Activated naive CD4-positive, alpha-beta T cell treated with anti-CD3 and anti-CD28 coated beads, Interleukin-2, amount 50 U/mL, for 24 hours (primary cell): ENCODE data around the gene NCKAP5.

Source experiments
- H3K27ac Mint-ChIP-seq: one replicate; pipeline ENCODE4 v1.8.0; 2021; ENCODE audit warnings: mild to moderate bottlenecking, mixed read lengths
- H3K27me3 Mint-ChIP-seq: one replicate; pipeline ENCODE4 v1.8.0; 2021; ENCODE audit warnings: mixed read lengths
- H3K36me3 Mint-ChIP-seq: one replicate; pipeline ENCODE4 v1.8.0; 2021; ENCODE audit warnings: mixed read lengths
- H3K4me1 Mint-ChIP-seq: one replicate; pipeline ENCODE4 v1.8.0; 2021; ENCODE audit warnings: mixed read lengths
- H3K4me3 Mint-ChIP-seq: one replicate; pipeline ENCODE4 v1.8.0; 2021; ENCODE audit warnings: mild to moderate bottlenecking, mixed read lengths
- H3K9me3 Mint-ChIP-seq: one replicate; pipeline ENCODE4 v1.8.0; 2021; ENCODE audit warnings: mixed read lengths

Gene NCKAP5

DNA sequence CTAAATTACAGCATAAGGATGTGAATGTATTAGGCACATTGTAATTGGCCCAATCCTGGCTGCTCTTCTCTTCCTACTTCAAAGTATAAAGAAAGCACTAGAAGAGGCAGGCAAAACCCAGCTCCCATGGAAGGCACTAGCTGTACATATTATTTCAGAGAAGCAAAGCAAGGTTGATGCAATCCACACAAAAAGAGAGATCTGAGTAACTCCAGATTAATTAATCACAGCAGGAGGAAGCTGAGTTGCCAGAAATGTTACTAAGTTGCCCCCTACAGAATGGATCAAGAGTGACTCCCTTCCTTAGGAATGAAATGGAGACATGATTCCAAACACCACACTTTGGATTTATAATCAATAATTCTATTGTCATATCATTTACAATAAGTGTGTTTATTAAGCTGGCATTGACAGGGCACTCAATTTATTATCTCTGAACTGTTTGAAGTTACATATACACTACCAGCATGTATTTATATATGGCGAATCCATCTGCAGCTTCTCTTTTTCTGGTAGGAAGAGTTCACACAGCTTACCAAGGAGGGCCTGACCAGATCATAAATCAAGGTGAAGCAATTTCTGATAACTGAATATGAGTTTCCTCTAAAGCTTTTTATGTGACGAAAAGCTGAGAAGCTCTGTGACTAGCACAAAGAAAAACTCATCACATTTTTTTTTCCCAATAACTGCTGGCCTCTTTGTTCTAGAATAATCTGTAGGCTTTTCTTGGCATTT, 505.2 kb downstream of the NCKAP5 start:
- no peak overlapping the region for H3K27ac Mint-ChIP-seq
- H3K36me3 Mint-ChIP-seq: no peaks in the 10 kb centered on the region
- no peaks in the 10 kb centered on the region for H3K27me3 Mint-ChIP-seq
- H3K9me3 Mint-ChIP-seq: no peaks in the 10 kb centered on the region
- H3K4me3 Mint-ChIP-seq: no peak overlapping the region
- H3K4me1 Mint-ChIP-seq: no peaks in the 10 kb centered on the region

DNA sequence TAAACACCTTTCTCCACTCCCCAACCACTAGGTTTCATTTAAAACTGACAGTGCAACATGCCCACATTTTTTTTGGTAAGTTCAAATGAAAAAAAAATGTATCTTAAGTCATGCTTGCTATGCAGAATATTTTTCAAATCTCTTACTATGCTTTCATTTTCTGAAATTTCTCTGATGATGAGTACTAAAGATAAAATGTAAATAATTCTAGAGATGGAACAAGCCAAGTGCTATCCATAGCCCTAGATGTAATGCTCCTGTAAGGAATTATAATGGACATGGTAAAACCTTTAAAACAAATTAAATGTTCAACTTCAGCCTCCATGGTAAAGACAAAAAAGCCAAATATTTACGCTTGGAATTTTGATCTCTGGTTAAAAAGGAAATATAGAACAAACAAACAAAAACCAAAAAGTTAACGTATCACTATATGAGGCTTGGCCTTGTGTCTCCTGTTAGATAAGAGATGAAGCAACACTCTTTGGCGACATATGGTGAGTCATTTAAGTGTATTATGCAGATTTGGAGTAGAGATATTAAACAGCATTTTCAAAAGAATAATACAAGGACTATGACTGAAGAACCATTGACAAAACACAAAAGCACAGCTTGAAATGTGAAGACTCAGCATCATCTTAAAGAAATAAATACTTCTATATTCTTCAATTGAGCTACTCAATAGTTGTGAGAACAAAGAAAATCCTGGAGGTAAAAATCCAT, 506.2 kb downstream of the NCKAP5 start:
- Mint-ChIP-seq H3K36me3 (no peaks in the 10 kb centered on the region), H3K4me3 (no peak overlapping the region), H3K9me3 (no peaks in the 10 kb centered on the region), H3K27me3 (no peaks in the 10 kb centered on the region), H3K4me1 (no peaks in the 10 kb centered on the region), H3K27ac (no peak overlapping the region)

DNA sequence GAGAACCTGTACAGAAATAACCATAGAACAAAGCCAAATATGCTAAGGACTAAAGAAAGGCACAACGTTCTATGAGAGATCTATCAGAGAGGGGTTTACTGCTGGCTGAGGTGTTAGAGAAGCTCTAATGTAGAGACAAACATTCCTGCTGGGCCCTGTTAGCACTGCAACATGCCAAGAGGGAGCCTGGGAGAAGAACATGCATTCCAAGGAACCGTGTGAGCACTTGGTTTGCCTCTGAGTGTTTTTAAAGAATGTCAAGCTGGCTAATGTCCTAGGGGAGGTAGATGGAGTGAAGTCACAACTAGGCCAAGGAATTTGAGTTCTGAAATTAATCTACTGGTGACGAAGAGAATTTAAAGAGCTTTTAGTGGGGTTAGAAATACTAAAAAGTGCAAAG, 514.0 kb downstream of the NCKAP5 start:
- no peaks in the 10 kb centered on the region for H3K27me3 Mint-ChIP-seq
- no peaks in the 10 kb centered on the region for H3K36me3 Mint-ChIP-seq
- H3K9me3 Mint-ChIP-seq: peaks cover 4% of the 10 kb centered on the region
- H3K4me1 Mint-ChIP-seq: no peaks in the 10 kb centered on the region
- H3K27ac Mint-ChIP-seq: no peak overlapping the region
- no peak overlapping the region for H3K4me3 Mint-ChIP-seq

DNA sequence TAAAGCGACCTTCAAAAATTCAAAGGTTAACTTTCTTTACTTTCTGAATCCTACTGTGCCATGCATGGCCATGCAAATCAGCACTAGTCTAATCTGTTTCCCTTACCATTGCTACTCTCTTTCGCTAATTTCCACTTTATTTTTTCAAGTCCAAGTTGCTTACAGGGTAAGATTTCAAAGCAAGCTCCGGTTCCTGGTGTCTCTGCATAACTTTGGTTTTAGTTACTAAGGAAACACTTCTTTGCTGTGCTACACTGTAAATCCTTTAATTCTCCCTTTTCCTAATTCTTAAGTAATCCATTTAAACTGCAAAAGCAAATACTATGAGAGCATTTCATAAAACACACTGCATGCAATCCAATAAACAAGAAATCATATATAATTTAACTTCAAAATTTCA, 514.7 kb downstream of the NCKAP5 start:
- Mint-ChIP-seq H3K27me3 (no peaks in the 10 kb centered on the region), H3K36me3 (no peaks in the 10 kb centered on the region), H3K27ac (no peak overlapping the region), H3K4me3 (no peak overlapping the region), H3K9me3 (peaks cover 4% of the 10 kb centered on the region), H3K4me1 (no peaks in the 10 kb centered on the region)

DNA sequence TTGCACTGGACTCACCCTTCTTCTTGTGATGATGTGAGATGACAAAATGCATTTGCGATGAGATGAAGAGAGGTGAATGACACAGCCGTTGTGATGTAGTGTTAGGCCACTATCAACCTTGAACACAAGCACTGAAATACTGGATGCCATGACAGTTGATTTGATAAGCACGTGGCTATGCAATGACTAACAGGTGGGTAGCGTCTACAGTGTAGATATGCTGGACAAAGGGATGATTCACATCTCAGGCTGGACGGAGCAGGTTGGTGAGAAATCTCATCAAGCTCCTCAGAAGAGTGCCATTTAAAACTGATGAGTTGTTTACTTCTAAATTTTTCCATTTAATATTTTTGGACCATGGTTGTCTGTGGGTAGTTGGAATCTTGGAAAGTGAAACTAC, 522.5 kb downstream of the NCKAP5 start:
- Mint-ChIP-seq H3K27me3 (no peaks in the 10 kb centered on the region), H3K36me3 (no peaks in the 10 kb centered on the region), H3K27ac (no peak overlapping the region), H3K4me3 (no peak overlapping the region), H3K4me1 (no peaks in the 10 kb centered on the region), H3K9me3 (peaks cover 8% of the 10 kb centered on the region)

DNA sequence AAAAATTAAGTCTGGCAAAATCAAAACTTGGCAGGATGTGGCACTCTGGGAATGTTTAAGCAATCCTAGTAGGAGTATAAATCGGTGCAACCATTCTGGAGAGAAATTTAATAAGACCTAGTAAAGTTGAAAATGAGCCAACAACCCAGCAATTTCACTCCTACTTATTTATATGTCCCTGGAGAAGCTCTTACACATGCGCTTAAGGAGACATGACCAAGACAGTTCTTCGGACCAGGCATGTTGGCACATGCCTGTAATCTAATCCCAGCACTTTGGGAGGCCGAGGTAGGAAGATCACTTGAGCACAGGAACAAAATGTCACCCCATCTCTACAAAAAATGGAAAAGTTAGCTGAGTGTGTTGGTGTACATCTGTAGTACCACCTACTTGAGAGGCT, 523.7 kb downstream of the NCKAP5 start:
- no peaks in the 10 kb centered on the region for H3K27me3 Mint-ChIP-seq
- H3K4me3 Mint-ChIP-seq: no peak overlapping the region
- H3K4me1 Mint-ChIP-seq: no peaks in the 10 kb centered on the region
- no peak overlapping the region for H3K27ac Mint-ChIP-seq
- peaks cover 8% of the 10 kb centered on the region for H3K9me3 Mint-ChIP-seq
- no peaks in the 10 kb centered on the region for H3K36me3 Mint-ChIP-seq

DNA sequence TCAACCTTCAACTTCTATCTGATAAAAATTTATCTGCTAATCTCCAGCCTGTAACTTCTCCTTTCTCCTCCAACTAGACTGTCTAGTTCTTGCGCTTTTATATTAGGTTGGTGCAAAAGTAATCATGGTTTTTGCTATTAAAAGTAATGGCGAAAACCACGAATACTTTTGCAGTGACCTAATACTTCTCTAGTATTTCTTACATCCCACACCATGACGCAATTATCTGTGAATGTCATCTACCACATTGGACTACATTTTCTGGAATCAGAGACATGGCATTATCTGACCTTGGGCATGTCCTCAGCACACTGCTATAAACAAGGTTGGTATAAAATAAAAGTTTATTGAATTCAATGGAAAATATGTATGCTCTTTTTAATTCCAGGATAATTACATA, 528.1 kb downstream of the NCKAP5 start:
- no peak overlapping the region for H3K27ac Mint-ChIP-seq

DNA sequence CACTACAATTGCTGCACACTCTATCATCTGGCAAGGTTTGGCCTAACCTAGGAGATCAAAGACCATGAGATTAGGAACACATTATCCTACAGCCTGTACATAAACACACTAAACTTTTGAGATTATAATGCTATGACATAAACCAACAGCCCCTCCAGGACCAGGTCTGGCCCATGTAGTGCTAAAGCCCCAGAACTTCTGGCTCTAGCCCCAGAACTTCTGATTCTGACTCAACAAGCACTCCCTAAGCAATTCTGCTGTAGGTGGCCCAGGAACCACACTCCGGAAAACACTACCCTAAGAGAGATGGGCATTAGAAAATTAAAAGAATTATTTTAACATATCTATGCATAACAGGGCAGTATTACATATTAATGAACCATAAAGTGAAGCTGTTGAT, 528.7 kb downstream of the NCKAP5 start:
- peaks cover 18% of the 10 kb centered on the region for H3K9me3 Mint-ChIP-seq
- H3K36me3 Mint-ChIP-seq: no peaks in the 10 kb centered on the region
- no peak overlapping the region for H3K27ac Mint-ChIP-seq
- no peaks in the 10 kb centered on the region for H3K27me3 Mint-ChIP-seq
- no peak overlapping the region for H3K4me3 Mint-ChIP-seq
- H3K4me1 Mint-ChIP-seq: no peaks in the 10 kb centered on the region

More for the DNA sequence above, 528.1 kb downstream of the NCKAP5 start:
- Mint-ChIP-seq H3K27me3 (no peaks in the 10 kb centered on the region), H3K4me1 (no peaks in the 10 kb centered on the region), H3K36me3 (no peaks in the 10 kb centered on the region), H3K4me3 (no peak overlapping the region), H3K9me3 (peaks cover 18% of the 10 kb centered on the region)

DNA sequence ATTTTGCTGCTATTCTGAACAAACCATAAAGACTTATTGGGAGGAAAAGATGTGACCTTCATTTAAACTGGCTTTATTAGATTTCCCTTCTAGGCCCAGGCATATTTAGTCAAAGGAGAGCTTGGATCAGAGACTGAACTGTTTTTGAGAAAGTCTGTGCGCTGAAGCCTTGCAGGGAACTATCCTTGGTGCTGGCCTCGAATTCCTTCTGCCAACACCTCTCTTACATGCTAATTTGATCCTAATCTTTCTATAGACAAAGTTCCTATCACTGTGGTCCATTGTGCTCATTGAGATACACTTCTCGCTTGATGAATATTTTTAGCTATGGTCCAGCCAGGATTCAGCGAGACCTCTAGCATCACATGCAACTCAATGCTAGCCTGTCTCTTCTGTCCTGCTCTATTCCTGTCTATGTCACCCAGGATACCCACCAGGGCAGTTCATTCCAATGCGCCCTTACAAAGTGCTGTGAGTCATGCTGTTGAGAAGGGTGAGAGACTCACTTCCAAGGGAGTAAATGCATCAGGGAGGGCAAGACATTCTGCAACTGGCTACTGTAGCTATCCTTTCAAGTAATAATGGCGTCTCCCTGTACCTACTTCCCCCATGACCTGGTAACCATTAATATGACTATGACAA, 541.6 kb downstream of the NCKAP5 start:
- Mint-ChIP-seq H3K27ac (no peak overlapping the region), H3K9me3 (peaks cover 10% of the 10 kb centered on the region), H3K36me3 (no peaks in the 10 kb centered on the region), H3K27me3 (no peaks in the 10 kb centered on the region), H3K4me3 (no peak overlapping the region), H3K4me1 (no peaks in the 10 kb centered on the region)

DNA sequence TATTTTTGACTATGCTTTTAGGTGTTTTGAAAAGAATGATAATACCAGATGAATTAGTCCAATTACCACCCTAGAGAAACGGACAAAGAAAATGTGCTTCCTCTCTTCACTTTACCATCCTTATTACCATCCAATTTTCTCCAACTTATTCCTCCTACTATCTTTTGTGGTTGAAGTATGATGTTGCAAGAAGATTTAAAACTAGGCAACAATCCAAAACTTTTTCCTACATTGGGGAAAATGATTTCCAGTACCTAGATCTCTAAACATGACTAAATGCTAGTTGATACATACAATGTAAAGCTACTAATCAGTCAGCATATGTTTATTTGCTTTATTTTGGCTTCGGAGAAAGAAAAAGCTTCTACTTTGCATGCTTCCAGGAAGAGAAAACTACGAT, 543.3 kb downstream of the NCKAP5 start:
- no peaks in the 10 kb centered on the region for H3K4me1 Mint-ChIP-seq
- H3K36me3 Mint-ChIP-seq: no peaks in the 10 kb centered on the region
- no peak overlapping the region for H3K4me3 Mint-ChIP-seq
- H3K27ac Mint-ChIP-seq: no peak overlapping the region
- H3K27me3 Mint-ChIP-seq: no peaks in the 10 kb centered on the region
- peaks cover 10% of the 10 kb centered on the region for H3K9me3 Mint-ChIP-seq

DNA sequence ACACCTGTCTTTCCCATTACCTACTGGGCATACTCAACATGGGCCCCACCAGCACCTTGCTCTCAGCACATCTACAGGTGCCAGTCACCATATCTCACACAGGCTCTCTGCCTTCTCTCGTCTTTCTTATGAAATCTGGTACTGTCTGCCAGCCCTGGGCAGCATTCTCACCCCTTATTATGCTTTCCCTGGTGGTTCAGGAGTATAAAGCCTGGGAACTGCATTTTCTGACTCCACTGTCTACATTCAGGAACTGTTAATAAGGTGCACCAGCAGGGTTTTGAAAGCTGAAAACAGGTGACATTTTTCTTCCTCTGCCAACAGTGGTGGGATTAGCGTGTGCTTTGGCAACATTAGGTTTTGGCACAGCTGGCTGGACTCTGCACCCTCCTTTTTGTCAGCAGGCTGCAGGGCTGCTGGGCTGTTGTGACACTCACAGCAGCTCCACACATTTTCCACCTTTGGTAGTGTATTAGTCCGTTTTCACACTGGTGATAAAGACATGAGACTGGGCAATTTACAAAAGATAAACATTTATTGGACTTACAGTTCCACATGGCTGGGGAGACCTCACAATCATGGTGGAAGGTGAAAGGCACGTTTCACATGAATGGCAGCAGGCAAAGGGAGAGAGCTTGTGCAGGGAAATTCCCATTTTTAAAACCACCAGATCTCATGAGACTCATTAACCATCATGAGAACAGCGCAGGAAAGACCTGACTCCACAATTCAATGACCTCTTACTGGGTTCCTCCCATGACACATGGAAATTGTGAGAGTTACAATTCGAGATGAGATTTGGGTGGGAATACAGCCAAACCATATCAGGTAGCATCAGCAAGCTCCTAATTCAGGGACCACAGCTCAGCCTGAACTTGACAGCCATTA, 555.2 kb downstream of the NCKAP5 start:
- Mint-ChIP-seq H3K9me3 (peaks cover 12% of the 10 kb centered on the region), H3K4me3 (no peak overlapping the region), H3K27ac (no peak overlapping the region), H3K36me3 (no peaks in the 10 kb centered on the region), H3K27me3 (no peaks in the 10 kb centered on the region), H3K4me1 (no peaks in the 10 kb centered on the region)

DNA sequence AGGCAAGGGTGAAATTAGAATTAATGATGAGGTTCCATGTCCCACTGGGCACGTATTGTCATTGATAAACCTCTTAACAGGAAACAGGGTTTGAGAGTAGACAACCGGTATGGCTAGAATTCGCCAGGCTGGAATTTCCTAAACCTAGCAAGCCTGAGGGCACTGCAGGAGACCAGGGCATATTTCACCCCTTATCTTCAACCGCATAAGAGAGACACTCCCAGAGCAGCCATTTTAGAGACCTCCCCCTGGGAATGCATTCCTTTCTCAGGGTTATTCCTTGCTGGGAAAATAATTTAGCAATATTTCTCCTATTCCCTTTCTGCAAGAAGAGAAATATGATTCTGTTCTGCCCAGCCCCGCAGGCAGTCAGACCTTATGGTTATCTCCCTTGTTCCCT, 563.6 kb downstream of the NCKAP5 start:
- H3K36me3 Mint-ChIP-seq: no peaks in the 10 kb centered on the region
- H3K4me3 Mint-ChIP-seq: no peak overlapping the region
- H3K9me3 Mint-ChIP-seq: peaks cover 12% of the 10 kb centered on the region

DNA sequence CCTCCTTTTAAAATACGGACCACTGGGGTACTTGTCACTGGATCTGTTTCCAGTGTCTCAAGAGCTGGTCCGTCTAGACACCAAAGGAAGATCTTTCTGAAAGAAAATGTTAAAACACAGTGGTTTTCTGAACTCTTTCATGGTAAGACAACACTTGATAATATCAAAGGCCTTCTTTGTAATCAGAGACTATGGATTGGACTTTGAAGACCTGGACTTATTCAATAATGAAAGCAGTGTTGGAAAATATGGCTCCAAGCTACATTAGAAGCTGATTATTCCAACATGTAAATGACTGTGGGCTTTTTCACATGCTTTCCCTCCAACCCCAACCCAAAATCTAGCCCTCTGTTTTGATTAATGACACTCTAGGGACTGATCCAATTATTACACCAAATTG, 568.8 kb downstream of the NCKAP5 start:
- Mint-ChIP-seq H3K27ac (no peak overlapping the region), H3K9me3 (peaks cover 12% of the 10 kb centered on the region), H3K27me3 (no peaks in the 10 kb centered on the region), H3K36me3 (no peaks in the 10 kb centered on the region), H3K4me3 (no peak overlapping the region), H3K4me1 (no peaks in the 10 kb centered on the region)

More for the DNA sequence above, 563.6 kb downstream of the NCKAP5 start:
- H3K27ac Mint-ChIP-seq: no peak overlapping the region
- H3K27me3 Mint-ChIP-seq: no peaks in the 10 kb centered on the region
- no peaks in the 10 kb centered on the region for H3K4me1 Mint-ChIP-seq

DNA sequence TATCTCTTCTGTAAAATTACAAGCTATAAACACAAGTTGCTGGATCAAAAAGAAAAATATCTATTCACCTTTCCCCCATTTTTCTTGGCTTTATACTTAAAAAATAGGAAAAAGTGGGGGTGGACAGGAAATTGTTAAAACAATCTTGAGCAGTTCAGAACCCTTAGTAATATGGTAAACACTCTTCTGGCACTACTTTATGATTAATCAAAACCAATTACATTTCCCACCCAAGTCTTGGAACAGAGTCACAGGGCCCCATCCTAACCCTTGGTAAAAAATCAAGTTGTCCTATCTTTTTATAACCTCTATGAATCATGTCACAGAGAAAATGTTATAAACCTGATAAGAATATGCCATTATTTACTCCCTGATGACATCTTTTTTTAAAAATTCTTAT, 570.0 kb downstream of the NCKAP5 start:
- Mint-ChIP-seq H3K4me3 (no peak overlapping the region), H3K4me1 (no peaks in the 10 kb centered on the region), H3K9me3 (peaks cover 5% of the 10 kb centered on the region), H3K27me3 (no peaks in the 10 kb centered on the region), H3K27ac (no peak overlapping the region), H3K36me3 (no peaks in the 10 kb centered on the region)

DNA sequence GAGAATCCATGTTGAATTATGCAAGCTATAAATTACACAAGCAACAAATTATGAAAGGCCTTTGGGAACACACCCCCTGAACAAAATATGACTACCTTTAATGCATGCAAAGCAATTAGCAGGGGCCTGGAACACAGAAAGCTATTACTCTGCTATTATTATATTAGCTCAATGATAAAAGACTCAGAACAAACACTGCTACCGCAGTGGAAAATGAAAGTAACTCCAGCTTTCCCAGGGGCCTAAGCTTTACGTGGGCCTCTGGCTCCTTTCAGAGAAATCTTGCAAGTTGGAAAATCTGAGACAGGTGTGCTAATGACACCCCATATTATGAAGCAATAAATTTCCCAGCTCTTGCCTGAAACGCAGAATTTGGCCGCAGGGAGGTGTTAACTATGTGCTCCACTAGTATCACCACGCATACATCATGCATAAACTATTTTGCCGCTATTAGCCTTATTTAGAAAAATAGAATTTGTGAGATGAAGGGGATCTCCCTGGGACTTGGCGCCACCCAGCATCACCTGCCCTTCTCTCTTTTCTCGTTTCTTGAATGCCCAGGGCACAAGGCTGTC, 576.7 kb downstream of the NCKAP5 start:
- Mint-ChIP-seq H3K27me3 (no peaks in the 10 kb centered on the region), H3K27ac (no peak overlapping the region), H3K4me3 (no peak overlapping the region)

More for the DNA sequence above, 576.7 kb downstream of the NCKAP5 start:
- Mint-ChIP-seq H3K4me1 (no peaks in the 10 kb centered on the region), H3K9me3 (no peaks in the 10 kb centered on the region), H3K36me3 (no peaks in the 10 kb centered on the region)
